Sigmoid colon (tissue), 4 donors: ENCODE measurements around the gene PIGX.

Experiments used
- EP300 ChIP-seq, 4 donors: sonication (generic); formaldehyde crosslinking; IDR thresholded peaks; one replicate each; pipeline ENCODE4 v1.6.1; 2017; ENCODE audit warnings: antibody characterized with exemption in 4 of 4
- POLR2A ChIP-seq, 2 donors: fragments of 450-650 bp; IDR thresholded peaks; one replicate each; pipeline ENCODE4 v1.6.1; 2016; ENCODE audit warnings: antibody characterized with exemption in 2 of 2, mild to moderate bottlenecking in 2 of 2, moderate library complexity in 2 of 2
- TF ChIP-seq, protein P1 (sequence below), 4 experiments: fragments of 450-650 bp in 3 of 4; fragments of 200-600 bp in 1 of 4; IDR thresholded peaks; one replicate each; pipeline ENCODE4 v1.5.1; 2016 to 2019; ENCODE audit warnings: antibody characterized with exemption in 4 of 4, mild to moderate bottlenecking in 3 of 4, moderate library complexity in 2 of 4

DNA sequence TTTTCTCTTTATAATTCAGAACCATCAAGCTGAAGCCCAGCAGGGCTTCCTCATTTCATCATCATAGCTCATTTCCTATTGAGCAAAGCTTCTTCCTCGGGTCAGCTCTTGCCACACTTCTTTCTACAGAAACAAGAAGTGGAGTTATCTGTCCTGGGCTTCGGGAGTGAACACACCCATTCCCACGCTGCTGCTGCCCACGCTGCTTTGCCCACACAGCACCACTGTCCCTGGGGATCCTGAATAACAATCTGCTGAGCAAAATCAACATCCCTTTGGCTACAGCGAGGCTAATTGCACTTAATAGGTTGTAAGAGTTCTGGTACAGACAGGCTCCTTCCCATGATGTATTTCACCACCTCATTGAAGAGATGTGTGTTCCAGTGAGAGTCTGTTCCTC lies 23.8 kb upstream of the PIGX start:
- no peak for TF ChIP-seq POLR2A (IDR thresholded peaks at IDR 0.05)
- TF ChIP-seq, protein P1, sequence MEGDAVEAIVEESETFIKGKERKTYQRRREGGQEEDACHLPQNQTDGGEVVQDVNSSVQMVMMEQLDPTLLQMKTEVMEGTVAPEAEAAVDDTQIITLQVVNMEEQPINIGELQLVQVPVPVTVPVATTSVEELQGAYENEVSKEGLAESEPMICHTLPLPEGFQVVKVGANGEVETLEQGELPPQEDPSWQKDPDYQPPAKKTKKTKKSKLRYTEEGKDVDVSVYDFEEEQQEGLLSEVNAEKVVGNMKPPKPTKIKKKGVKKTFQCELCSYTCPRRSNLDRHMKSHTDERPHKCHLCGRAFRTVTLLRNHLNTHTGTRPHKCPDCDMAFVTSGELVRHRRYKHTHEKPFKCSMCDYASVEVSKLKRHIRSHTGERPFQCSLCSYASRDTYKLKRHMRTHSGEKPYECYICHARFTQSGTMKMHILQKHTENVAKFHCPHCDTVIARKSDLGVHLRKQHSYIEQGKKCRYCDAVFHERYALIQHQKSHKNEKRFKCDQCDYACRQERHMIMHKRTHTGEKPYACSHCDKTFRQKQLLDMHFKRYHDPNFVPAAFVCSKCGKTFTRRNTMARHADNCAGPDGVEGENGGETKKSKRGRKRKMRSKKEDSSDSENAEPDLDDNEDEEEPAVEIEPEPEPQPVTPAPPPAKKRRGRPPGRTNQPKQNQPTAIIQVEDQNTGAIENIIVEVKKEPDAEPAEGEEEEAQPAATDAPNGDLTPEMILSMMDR (IDR thresholded peaks at IDR 0.05): no peak
- TF ChIP-seq EP300 (IDR thresholded peaks at IDR 0.05): peak in 1 of 4 donors; percentile 27
